Mesangial cell (primary cell): ENCODE measurements around the gene GJB1. TPM values are rescaled to one million over a fixed set of nuclear protein-coding genes. Genes with fewer than 3 reads are reported as not detected.

Source experiments
- total RNA-seq: library from RNA; depleted of rRNA; stranded (reverse); fragments of >200 nt; gene quantifications from 2 replicates; pipeline ENCODE4 v1.2.3, GENCODE V29; 2015

GJB1 gene
- total RNA-seq: 0.25 TPM in 1 of 2 replicates, not detected in the other

DNA sequence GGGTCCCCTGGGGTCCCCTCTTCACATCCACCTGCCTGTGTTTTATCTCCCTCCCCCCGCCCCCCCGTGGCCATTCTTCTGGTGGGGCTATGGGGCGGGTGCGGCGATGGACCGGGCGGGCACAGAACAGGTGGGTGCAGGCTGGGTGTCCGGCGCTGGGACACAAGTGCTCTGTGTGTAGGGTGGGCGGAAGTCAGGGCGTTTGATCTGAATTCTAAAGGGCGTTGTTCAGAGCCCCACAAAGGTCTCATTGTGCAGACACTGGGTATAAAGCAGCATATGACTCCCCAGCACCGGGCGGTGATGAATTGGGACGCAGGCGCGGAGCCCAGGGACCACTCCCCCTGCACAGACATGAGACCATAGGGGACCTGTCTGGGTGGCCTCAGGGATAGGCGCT is at the start of gene GJB1:
Gene GJB1, plus strand, starts transcription at position 296 of the 400 bp plus-strand sequence. CDS start 484 bp downstream, outside the sequence.

DNA sequence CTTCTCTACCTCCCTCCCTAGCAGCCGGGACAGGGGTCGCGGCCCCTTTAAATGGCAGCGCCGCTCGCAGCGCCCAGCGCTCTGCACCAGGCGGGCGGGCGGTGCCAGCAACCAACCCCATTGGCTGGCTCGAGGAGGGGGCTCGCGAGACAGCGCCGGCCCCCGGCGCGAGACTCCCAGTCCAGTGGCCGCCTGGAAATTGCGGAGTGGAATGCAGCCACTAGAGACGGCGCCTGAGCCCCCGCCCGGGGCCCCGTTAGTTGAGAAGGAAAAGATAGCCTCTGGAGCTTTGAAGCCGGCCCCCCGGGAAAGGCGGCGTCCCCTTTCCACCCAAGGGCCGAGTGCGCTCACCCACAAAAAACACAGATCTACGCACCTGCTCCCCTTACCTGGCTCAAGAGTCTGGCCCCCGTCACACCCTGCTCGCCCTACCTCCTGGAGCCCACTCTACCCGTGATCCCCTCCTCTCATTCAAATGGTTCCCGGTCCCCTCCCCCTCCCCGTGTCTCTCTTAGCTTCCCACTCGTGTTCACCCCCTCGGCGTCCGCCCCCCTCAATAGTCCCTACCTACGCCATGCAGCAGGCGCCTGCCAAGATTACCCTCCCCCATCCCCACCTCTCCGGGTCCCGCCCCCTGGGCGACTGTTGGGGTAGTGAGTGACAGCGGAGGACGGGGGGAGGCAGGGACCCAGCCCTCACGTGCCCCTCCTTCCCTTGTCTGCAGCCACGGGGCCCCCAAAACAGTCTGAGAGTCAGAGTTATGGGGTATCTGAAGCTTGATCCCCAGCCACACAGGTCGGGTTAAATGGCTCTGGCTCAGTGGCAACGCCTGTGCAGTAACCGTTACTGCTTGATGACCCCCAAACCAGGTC is 31.3 kb downstream of the GJB1 start, which contains the start of gene ZMYM3:
Gene ZMYM3, minus strand, starts transcription at position 49 of the 872 bp plus-strand sequence. CDS start 885 bp downstream, outside the sequence.

Other genes starting within 250 kb of the GJB1 start
- gene SNX12, start 154.9 kb upstream of the GJB1 start, total RNA-seq: 49.0 and 50.8 TPM in 2 replicates
- 1.6 and 6.6 TPM in 2 replicates for gene FOXO4, start 127.4 kb upstream of the GJB1 start, total RNA-seq
- gene CXorf65, start 116.5 kb upstream of the GJB1 start, total RNA-seq: not detected in 2 replicates
- not detected in 2 replicates for gene IL2RG, start 111.6 kb upstream of the GJB1 start, total RNA-seq
- gene MED12, start 104.6 kb upstream of the GJB1 start, total RNA-seq: 19.6 and 42.5 TPM in 2 replicates
- 0.16 and 0.89 TPM in 2 replicates for gene NLGN3, start 78.4 kb upstream of the GJB1 start, total RNA-seq
- gene ZMYM3, start 30.9 kb downstream of the GJB1 start, total RNA-seq: 21.8 and 32.7 TPM in 2 replicates
- gene NONO, start 60.4 kb downstream of the GJB1 start, total RNA-seq: 295 and 311 TPM in 2 replicates
- 0.38 and 1.6 TPM in 2 replicates for gene ITGB1BP2, start 78.5 kb downstream of the GJB1 start, total RNA-seq
- gene TAF1, start 143.1 kb downstream of the GJB1 start, total RNA-seq: 8.5 and 17.6 TPM in 2 replicates